ENCODE data around the gene DCLK2.

DCLK2 gene

DNA sequence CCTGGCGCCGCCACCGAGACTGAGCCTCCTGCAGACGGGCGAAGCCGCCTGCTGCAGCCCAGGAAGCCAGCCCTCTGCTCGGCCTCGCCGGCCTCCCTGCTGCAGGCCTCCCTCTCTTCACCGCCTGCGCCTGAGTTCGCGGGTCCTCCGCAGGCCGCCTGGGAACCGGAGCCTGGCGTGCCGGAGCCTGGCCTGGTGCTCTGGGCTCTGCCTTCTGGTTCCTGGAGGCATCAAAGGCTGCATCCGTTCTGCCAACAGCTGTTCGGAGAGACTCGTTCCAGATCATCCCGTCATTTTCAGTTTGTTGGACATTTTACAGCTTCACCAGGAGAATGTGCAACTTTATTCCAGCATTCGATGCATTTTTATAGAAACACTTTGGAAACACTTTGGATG lies 178.0 kb downstream of the DCLK2 start:
- Histone ChIP-seq H3K9me3 (ENCODE audit: low read length) (no peaks in the 10 kb centered on the region), H3K4me3 (ENCODE audit: low read depth in 1 of 2, low read length in 2 of 2) (no peak overlapping the region), H3K27me3 (ENCODE audit: control insufficient read depth in 1 of 2, insufficient read depth in 2 of 2, low read length in 2 of 2) (no peaks in the 10 kb centered on the region), H3K9ac (ENCODE audit: low read length) (no peak overlapping the region), H3K4me1 (ENCODE audit: insufficient read depth, low read length) (peaks cover 30% of the 10 kb centered on the region), H3K27ac (ENCODE audit: low read depth, low read length) (peak overlapping the region; percentile 53), H3K36me3 (ENCODE audit: insufficient read depth, low read length) (peaks cover 8% of the 10 kb centered on the region)

DNA sequence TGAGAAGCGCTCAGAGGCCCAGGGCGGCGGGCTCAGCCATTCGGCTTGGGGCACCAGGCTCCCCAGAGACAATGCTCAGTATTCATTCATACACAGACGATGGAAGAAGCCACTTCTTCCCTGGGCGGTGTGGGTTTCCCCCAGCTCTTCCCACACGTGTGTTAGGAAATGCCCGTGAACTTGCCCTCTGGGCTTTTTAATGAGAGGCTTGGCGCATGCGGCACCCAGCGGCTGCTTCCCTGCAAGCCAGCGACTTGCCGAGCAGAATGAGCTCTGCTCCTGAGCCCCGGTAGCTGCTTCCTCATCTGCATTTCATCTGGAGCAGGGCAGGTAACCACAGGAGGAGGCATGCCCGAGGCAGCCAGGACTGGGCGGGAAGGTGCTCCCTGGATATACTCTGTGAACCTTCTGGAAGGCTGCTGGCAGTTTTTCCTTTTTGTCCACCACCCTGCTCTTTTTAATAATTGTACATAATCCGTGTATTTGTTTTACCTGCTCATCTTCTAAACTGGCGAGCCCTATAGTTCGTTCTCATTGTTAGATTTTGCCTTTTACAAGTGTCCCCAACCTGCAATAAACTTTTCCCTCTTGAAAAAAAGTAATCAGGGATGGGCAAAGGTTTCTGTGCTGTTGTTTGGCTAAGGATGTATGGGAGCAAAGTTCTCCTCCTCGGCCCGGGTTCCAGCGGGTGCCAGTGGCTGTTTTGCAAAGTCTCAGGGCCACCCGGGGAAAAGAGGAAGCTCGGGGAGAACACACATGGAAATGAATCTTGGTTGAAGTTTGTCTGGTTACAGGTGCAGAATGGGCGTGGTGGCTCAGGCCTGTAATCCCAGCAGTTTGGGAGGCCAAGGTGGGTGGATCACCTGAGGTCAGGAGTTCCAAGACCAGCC lies 178.8 kb downstream of the DCLK2 start:
- Histone ChIP-seq H3K27me3 (ENCODE audit: control insufficient read depth in 1 of 2, insufficient read depth in 2 of 2, low read length in 2 of 2) (no peaks in the 10 kb centered on the region), H3K4me3 (ENCODE audit: low read depth in 1 of 2, low read length in 2 of 2) (no peak overlapping the region), H3K9ac (ENCODE audit: low read length) (no peak overlapping the region), H3K4me1 (ENCODE audit: insufficient read depth, low read length) (peaks cover 25% of the 10 kb centered on the region), H3K27ac (ENCODE audit: low read depth, low read length) (no peak overlapping the region), H3K36me3 (ENCODE audit: insufficient read depth, low read length) (peaks cover 8% of the 10 kb centered on the region), H3K9me3 (ENCODE audit: low read length) (no peaks in the 10 kb centered on the region)

DNA sequence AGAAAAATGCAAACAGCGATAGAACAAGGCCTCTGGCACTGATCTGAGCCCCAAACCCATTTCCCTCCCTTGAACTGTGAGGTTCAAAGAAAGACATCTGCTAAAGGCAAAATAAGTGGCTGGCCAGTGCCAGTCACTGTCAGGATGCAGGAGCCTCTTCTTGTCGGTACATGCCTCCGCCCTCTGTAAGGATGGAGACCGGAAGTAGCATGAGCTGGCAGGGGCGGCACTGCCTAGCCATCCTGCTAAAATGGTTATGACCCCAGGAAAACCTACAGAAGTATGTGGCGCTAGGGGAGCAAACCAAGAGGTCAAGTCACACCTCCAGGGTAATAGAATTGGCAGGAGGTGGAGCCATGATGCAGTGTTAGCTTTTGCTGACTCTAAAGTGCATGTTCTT lies 180.3 kb downstream of the DCLK2 start:
- H3K9me3 ChIP-seq (ENCODE audit: low read length): no peaks in the 10 kb centered on the region
- H3K36me3 ChIP-seq (ENCODE audit: insufficient read depth, low read length): peaks cover 8% of the 10 kb centered on the region
- no peaks in the 10 kb centered on the region for H3K27me3 ChIP-seq (ENCODE audit: control insufficient read depth in 1 of 2, insufficient read depth in 2 of 2, low read length in 2 of 2)
- no peak overlapping the region for H3K9ac ChIP-seq (ENCODE audit: low read length)
- H3K4me3 ChIP-seq (ENCODE audit: low read depth in 1 of 2, low read length in 2 of 2): no peak overlapping the region
- no peak overlapping the region for H3K27ac ChIP-seq (ENCODE audit: low read depth, low read length)
- peaks cover 21% of the 10 kb centered on the region for H3K4me1 ChIP-seq (ENCODE audit: insufficient read depth, low read length)

DNA sequence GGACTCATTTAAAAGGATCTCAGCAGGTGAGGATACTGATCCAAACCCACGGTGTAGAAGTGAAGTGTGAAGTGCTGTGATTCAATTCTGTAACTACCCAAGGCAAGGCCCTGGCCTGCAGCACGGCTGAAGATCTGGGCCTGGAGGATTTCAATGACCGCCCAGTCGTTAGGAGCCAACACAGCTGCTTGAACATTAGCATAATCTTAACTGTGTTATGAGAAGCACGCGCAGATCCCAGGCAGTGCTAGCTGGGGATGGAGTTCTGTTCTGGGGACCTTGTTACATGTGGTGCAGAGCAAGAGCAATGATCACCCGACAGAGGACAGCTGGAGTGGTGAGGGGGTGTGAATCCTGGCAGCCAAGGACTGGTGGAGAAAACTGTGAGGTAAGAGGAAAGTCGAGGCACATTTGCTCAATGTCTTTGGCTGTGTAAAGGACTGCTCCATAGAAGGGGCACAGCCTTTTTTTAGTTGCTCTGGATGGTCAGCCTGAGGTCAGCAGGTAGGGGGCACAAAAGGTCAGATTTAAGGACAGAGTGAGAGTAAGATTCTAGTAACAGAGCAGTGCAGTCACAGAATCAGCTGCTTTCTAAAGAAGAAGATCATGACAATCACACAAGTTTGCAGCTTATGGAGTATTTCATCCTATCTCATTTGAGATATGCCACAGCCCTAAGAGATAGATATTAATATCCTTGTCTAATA lies 181.8 kb downstream of the DCLK2 start:
- no peak overlapping the region for H3K4me3 ChIP-seq (ENCODE audit: low read depth in 1 of 2, low read length in 2 of 2)
- no peaks in the 10 kb centered on the region for H3K9me3 ChIP-seq (ENCODE audit: low read length)
- no peak overlapping the region for H3K9ac ChIP-seq (ENCODE audit: low read length)
- H3K4me1 ChIP-seq (ENCODE audit: insufficient read depth, low read length): peaks cover 18% of the 10 kb centered on the region
- H3K36me3 ChIP-seq (ENCODE audit: insufficient read depth, low read length): no peaks in the 10 kb centered on the region
- no peaks in the 10 kb centered on the region for H3K27me3 ChIP-seq (ENCODE audit: control insufficient read depth in 1 of 2, insufficient read depth in 2 of 2, low read length in 2 of 2)
- H3K27ac ChIP-seq (ENCODE audit: low read depth, low read length): peak overlapping the region; percentile 21

DNA sequence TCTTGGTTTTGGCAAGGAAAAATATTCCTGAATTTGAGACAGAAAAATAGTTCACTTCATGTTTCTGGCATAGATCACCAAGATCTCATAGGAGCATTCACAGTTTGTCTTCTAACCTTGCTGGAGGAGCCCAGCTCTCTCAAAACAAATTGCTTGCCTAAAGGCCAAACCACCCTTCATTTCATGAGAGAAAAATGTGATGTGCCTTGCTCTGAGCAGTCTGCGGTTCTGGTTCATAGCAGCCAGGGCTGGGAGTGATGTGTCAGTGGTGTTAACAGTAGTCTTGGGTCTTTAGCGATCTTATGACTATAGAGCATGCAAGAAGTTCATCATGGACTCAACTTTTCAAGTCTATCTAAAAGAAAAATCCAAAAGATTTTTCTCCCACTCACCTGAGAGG lies 183.3 kb downstream of the DCLK2 start:
- H3K9ac ChIP-seq (ENCODE audit: low read length): no peak overlapping the region
- no peaks in the 10 kb centered on the region for H3K9me3 ChIP-seq (ENCODE audit: low read length)
- peaks cover 10% of the 10 kb centered on the region for H3K4me1 ChIP-seq (ENCODE audit: insufficient read depth, low read length)
- peaks cover 11% of the 10 kb centered on the region for H3K36me3 ChIP-seq (ENCODE audit: insufficient read depth, low read length)
- no peaks in the 10 kb centered on the region for H3K27me3 ChIP-seq (ENCODE audit: control insufficient read depth in 1 of 2, insufficient read depth in 2 of 2, low read length in 2 of 2)
- H3K4me3 ChIP-seq (ENCODE audit: low read depth in 1 of 2, low read length in 2 of 2): no peak overlapping the region
- no peak overlapping the region for H3K27ac ChIP-seq (ENCODE audit: low read depth, low read length)

DNA sequence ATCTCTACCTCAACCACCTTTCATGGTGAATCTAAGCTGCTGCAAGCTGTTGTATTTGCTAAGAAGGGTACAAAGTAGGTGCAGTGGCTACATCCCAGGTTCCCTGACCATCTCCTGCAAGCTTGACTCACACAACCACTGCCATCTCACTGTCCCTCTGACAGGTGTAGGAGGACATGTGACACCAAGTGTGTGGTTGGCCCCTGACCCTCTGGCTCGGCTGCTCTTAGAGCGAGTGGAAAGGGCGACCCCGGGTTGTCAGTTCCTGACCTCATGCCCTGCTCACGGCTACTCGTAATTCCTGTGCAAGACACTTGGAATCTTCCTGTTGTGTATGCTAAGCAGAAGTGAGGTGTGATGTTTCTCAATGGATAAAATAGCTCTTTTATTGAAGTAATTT lies 184.4 kb downstream of the DCLK2 start:
- H3K27ac ChIP-seq (ENCODE audit: low read depth, low read length): no peak overlapping the region
- peaks cover 10% of the 10 kb centered on the region for H3K4me1 ChIP-seq (ENCODE audit: insufficient read depth, low read length)
- H3K9ac ChIP-seq (ENCODE audit: low read length): no peak overlapping the region
- no peaks in the 10 kb centered on the region for H3K9me3 ChIP-seq (ENCODE audit: low read length)
- peaks cover 11% of the 10 kb centered on the region for H3K36me3 ChIP-seq (ENCODE audit: insufficient read depth, low read length)
- no peak overlapping the region for H3K4me3 ChIP-seq (ENCODE audit: low read depth in 1 of 2, low read length in 2 of 2)
- H3K27me3 ChIP-seq (ENCODE audit: control insufficient read depth in 1 of 2, insufficient read depth in 2 of 2, low read length in 2 of 2): no peaks in the 10 kb centered on the region

DNA sequence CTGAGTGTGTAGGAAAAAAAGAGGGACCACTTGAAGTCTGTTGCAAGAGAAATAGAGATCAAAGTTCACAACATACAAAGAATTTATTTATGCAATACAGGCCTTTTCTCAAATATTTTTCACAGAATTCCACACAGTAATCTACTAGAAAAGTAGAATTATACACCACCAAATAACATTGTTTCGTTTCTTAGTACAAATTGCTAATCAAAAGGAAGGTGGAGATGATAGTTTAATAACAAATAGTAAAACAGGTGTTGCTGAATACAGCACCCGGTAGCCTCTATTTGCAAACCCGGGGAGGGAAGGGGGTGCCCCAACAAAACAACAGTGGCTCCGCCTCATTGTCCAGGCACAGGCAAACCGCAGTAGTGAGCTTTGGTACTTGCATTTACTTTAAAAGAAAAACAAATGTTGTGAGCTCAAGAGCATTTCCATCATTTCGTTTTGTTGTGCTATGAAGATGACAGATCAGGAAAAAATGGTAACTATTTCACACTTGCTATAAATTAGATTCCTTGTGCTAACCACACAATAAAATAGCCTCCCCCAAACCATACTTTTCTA lies 186.4 kb downstream of the DCLK2 start:
- H3K27me3 ChIP-seq (ENCODE audit: control insufficient read depth in 1 of 2, insufficient read depth in 2 of 2, low read length in 2 of 2): no peaks in the 10 kb centered on the region
- H3K9ac ChIP-seq (ENCODE audit: low read length): no peak overlapping the region
- peaks cover 7% of the 10 kb centered on the region for H3K4me1 ChIP-seq (ENCODE audit: insufficient read depth, low read length)
- H3K27ac ChIP-seq (ENCODE audit: low read depth, low read length): no peak overlapping the region
- H3K9me3 ChIP-seq (ENCODE audit: low read length): no peaks in the 10 kb centered on the region
- H3K4me3 ChIP-seq (ENCODE audit: low read depth in 1 of 2, low read length in 2 of 2): no peak overlapping the region
- peaks cover 11% of the 10 kb centered on the region for H3K36me3 ChIP-seq (ENCODE audit: insufficient read depth, low read length)

DNA sequence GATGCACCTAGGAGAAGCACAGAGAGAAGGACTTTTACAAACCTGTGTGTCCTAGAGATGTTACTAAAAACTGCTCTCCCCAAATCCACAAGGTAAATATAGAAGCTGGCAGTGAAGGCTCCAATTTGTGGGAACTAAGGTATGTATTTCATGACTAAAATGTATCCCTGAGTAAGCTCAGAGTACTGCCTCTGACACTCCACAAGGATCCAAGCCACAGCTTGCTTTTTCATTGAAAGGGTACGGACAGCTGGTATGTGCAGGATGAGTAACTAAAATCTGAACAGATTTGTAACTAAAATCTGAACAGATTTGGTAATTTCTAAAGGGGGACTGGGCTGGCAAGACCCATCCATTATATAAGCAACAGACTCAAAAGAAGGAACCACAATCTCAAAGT lies 187.6 kb downstream of the DCLK2 start:
- H3K4me3 ChIP-seq (ENCODE audit: low read depth in 1 of 2, low read length in 2 of 2): no peak overlapping the region
- peaks cover 18% of the 10 kb centered on the region for H3K36me3 ChIP-seq (ENCODE audit: insufficient read depth, low read length)
- no peaks in the 10 kb centered on the region for H3K9me3 ChIP-seq (ENCODE audit: low read length)
- H3K4me1 ChIP-seq (ENCODE audit: insufficient read depth, low read length): no peaks in the 10 kb centered on the region
- H3K27me3 ChIP-seq (ENCODE audit: control insufficient read depth in 1 of 2, insufficient read depth in 2 of 2, low read length in 2 of 2): no peaks in the 10 kb centered on the region
- H3K9ac ChIP-seq (ENCODE audit: low read length): no peak overlapping the region
- no peak overlapping the region for H3K27ac ChIP-seq (ENCODE audit: low read depth, low read length)

DNA sequence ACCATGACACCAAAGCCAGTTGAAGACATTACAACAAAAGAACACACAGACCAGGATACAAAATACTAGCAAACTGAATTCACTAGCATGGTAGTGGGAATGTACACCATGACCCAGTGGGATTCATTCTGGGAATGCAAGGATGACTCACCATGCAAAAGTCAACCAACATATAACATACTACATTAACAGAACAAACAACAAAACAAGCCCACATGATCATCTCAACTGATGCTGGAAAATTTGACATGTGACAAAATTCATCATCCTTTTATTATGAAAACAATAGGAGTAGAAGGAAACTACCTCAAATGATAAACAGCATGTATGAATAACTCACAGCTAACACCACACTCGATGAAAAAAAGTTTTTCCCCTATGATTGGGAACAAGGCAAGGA lies 190.2 kb downstream of the DCLK2 start:
- H3K27me3 ChIP-seq (ENCODE audit: control insufficient read depth in 1 of 2, insufficient read depth in 2 of 2, low read length in 2 of 2): no peaks in the 10 kb centered on the region
- no peaks in the 10 kb centered on the region for H3K4me1 ChIP-seq (ENCODE audit: insufficient read depth, low read length)
- no peak overlapping the region for H3K4me3 ChIP-seq (ENCODE audit: low read depth in 1 of 2, low read length in 2 of 2)
- H3K27ac ChIP-seq (ENCODE audit: low read depth, low read length): no peak overlapping the region
- peaks cover 18% of the 10 kb centered on the region for H3K36me3 ChIP-seq (ENCODE audit: insufficient read depth, low read length)
- no peak overlapping the region for H3K9ac ChIP-seq (ENCODE audit: low read length)
- H3K9me3 ChIP-seq (ENCODE audit: low read length): no peaks in the 10 kb centered on the region

DNA sequence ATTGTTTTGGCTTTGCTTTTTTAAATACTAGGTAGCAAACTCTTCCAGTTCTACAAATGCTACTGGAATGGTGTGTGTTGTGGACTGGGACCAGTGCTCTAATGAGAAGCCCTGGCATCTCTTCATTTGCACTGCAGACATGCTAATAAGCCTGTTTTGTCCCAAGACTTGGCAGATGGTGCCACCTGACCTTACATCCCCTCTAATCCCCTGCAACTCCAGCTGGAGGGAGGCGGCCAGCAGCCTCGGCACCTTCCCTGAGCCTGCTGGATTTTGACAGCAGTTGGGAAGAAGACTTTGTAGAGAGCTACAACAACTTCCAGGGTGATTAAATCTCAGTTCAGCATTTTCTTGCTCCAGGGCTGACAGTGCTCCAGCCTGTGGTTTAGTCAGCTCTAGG lies 200.0 kb downstream of the DCLK2 start:
- Histone ChIP-seq H3K9me3 (ENCODE audit: low read length) (no peaks in the 10 kb centered on the region), H3K4me1 (ENCODE audit: insufficient read depth, low read length) (peaks cover 17% of the 10 kb centered on the region), H3K27me3 (ENCODE audit: control insufficient read depth in 1 of 2, insufficient read depth in 2 of 2, low read length in 2 of 2) (no peaks in the 10 kb centered on the region), H3K4me3 (ENCODE audit: low read depth in 1 of 2, low read length in 2 of 2) (no peak overlapping the region), H3K27ac (ENCODE audit: low read depth, low read length) (no peak overlapping the region), H3K9ac (ENCODE audit: low read length) (no peak overlapping the region), H3K36me3 (ENCODE audit: insufficient read depth, low read length) (peaks cover 38% of the 10 kb centered on the region)

DNA sequence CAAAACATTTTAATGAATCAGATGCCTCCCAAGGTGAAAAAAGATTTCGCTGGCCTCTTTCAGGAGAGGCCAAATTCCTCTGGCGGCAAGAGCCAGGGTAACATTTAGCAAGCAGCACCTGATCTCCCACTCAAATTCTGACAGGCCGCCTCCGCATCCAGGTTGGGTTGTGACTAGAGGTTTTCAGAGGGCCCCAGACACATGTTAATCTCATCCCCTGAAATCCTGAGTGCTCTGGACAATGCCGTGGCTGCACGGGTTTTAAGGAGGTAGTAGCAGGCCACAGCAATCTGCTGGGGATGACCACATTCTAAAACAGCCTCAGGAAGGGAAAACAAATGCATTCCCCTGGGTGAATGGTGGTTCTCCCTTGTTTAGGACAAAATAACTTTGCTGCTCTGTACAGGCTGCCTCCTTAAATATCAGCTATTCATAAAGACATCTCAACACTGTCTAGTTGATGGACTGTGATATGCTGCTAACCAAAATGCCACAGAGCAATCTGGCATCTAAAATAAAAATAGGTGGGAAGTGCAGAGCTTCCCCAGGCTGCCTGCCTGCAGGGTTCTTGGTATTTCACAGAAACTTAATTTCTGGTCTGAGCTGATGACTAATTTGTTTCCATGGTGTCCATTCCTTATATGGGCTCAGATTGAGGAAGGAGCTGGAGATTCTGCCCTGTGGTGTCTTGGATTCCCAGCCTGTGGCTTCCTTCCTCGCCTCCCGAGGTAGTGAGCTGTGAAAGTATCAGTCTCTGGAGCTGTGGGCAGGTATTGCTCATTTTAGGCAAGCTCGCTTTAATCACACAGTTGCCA lies 202.0 kb downstream of the DCLK2 start:
- Histone ChIP-seq H3K9me3 (ENCODE audit: low read length) (no peaks in the 10 kb centered on the region), H3K9ac (ENCODE audit: low read length) (no peak overlapping the region), H3K27ac (ENCODE audit: low read depth, low read length) (peak overlapping the region; percentile 48), H3K27me3 (ENCODE audit: control insufficient read depth in 1 of 2, insufficient read depth in 2 of 2, low read length in 2 of 2) (no peaks in the 10 kb centered on the region), H3K4me3 (ENCODE audit: low read depth in 1 of 2, low read length in 2 of 2) (no peak overlapping the region), H3K36me3 (ENCODE audit: insufficient read depth, low read length) (peaks cover 41% of the 10 kb centered on the region), H3K4me1 (ENCODE audit: insufficient read depth, low read length) (peaks cover 17% of the 10 kb centered on the region)
